Esophagus muscularis mucosa (tissue), 4 donors: ENCODE results near the gene GFOD1. TPM values are rescaled to one million over a fixed set of nuclear protein-coding genes. Genes with fewer than 3 reads are reported as not detected.

ENCODE experiments used
- DNase-seq: peaks from one replicate; pipeline ENCODE4 v3.0.0-alpha.2; 2017; ENCODE audit errors: extremely low spot score
- H3K27ac ChIP-seq, 4 donors: fragments of 200-600 bp; sonication (generic); replicated peaks in 1 of 4; 1 replicate in 3 of 4; 2 replicates in 1 of 4; pipeline ENCODE4 v1.5.1; 2016 to 2019; ENCODE audit warnings: mild to moderate bottlenecking in 1 of 4
- H3K27me3 ChIP-seq, 4 donors: fragments of 200-600 bp; sonication (generic); one replicate each; pipeline versions ENCODE4 v1.5.1 to v1.6.0; 2016 to 2019
- H3K36me3 ChIP-seq, 4 donors: fragments of 200-600 bp; sonication (generic); one replicate each; pipeline ENCODE4 v1.5.1; 2016 to 2019
- H3K4me1 ChIP-seq, 4 donors: fragments of 200-600 bp; sonication (generic); one replicate each; pipeline ENCODE4 v1.5.1; 2016 to 2019
- H3K4me3 ChIP-seq, 4 donors: fragments of 200-600 bp; sonication (generic); 1 replicate in 2 of 4; 2 replicates in 2 of 4; pipeline ENCODE4 v1.5.1; 2016 to 2019; ENCODE audit warnings: mild to moderate bottlenecking in 4 of 4, moderate library complexity in 1 of 4
- H3K9me3 ChIP-seq, 4 donors: fragments of 200-600 bp; sonication (generic); 1 replicate in 3 of 4; 2 replicates in 1 of 4; pipeline ENCODE4 v1.5.1; 2016 to 2019
- CTCF ChIP-seq, 3 experiments: fragments of 200-600 bp in 2 of 3; fragments of 450-650 bp in 1 of 3; sonication (generic) in 2 of 3; IDR thresholded peaks; one replicate each; pipeline ENCODE4 v1.5.1; 2017 to 2019; ENCODE audit warnings: antibody characterized with exemption in 3 of 3, mild to moderate bottlenecking in 2 of 3, moderate library complexity in 1 of 3
- EP300 ChIP-seq: sonication (generic); formaldehyde crosslinking; IDR thresholded peaks from one replicate; pipeline ENCODE4 v1.6.1; 2017; ENCODE audit warnings: antibody characterized with exemption
- POLR2A ChIP-seq: fragments of 450-650 bp; IDR thresholded peaks from one replicate; pipeline ENCODE4 v1.6.1; 2017; ENCODE audit warnings: antibody characterized with exemption, moderate library complexity, mild to moderate bottlenecking, low read depth
- POLR2AphosphoS5 ChIP-seq, 2 donors: sonication (generic); formaldehyde crosslinking; IDR thresholded peaks; one replicate each; pipeline ENCODE4 v1.6.1; 2017; ENCODE audit warnings: antibody characterized with exemption in 2 of 2
- WGBS: methylation state at CpG from one replicate; pipeline ENCODE4 v1.1.5; 2018; 5-methylcytosine and 5-hydroxymethylcytosine counted together
- intact Hi-C: fragments of 100-400 bp; cut with DNase I; formaldehyde crosslinking; loops from one replicate; pipeline ENCODE4 v1.15.1; 2023
- total RNA-seq, 4 donors: library from RNA; depleted of rRNA; stranded (reverse); fragments of >200 nt; gene quantifications; one replicate each; pipeline versions ENCODE4 v1.1.0 to v1.2.1, GENCODE V29; 2016

GFOD1 gene
- total RNA-seq, 4 donors from 2014 or later: 21.7 to 34.5 (median 25.8) TPM

DNA sequence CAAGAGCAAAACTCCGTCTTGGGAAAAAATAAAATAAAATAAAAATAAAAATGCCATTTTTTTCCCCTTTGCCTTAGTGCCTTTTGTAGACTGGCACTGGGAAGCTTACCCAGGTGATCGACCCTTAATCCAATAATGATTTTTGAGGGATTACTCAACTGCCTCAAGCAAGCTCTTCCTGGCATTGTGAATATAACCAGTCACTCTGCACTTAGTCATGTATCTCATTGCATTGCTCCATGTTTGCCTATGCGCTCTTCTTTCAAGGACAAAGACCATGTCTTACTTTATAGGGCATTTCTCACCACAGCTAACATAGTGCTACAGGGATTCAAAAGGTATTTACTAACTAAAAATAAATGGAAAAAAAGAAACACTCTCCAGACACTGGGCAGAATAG lies 13.0 kb downstream of the GFOD1 start:
- WGBS: 90% methylated on average over 3 of the region's 3 CpGs
- intact Hi-C loops: no loop called here
- Histone ChIP-seq H3K4me1 (peaks cover 7 to 38% (median 9%) of the 10 kb centered on the region in 4 donors), H3K9me3 (no peaks in the 10 kb centered on the region), H3K27me3 (no peaks in the 10 kb centered on the region), H3K4me3 (no peak overlapping the region), H3K36me3 (peaks cover 0 to 16% (median 7%) of the 10 kb centered on the region in 4 donors), H3K27ac (no peak overlapping the region)
- TF ChIP-seq EP300 (no peak), POLR2AphosphoS5 (IDR thresholded peaks at IDR 0.05) (no peak), CTCF (IDR thresholded peaks at IDR 0.05) (no peak), POLR2A (no peak)
- DNase-seq: no peak

DNA sequence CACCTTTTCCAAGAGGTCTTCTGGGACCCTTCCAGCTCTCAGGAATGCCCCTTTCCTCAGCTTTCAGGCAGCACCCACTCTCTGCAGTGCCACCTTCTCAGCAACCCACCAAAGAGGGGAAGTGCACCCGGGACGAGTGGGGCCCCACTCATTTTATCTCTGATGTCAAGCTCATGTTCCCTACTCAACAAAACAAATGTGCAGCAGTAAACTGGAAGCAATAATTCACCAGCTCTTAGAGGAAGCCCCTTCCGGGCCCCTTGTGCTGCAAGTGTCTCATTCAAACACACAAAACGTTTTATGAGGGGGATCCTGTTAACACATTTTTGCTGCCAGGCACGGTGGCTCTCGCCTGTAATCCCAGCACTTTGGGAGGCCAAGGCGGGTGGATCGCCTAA lies 13.6 kb downstream of the GFOD1 start:
- H3K4me1 ChIP-seq: peaks cover 7 to 39% (median 9%) of the 10 kb centered on the region in 4 donors
- H3K9me3 ChIP-seq: no peaks in the 10 kb centered on the region
- H3K4me3 ChIP-seq: no peak overlapping the region
- 82% methylated on average over 6 of the region's 8 CpGs for WGBS
- TF ChIP-seq POLR2AphosphoS5 (IDR thresholded peaks at IDR 0.05): no peak
- no peak for TF ChIP-seq CTCF (IDR thresholded peaks at IDR 0.05)
- TF ChIP-seq POLR2A: no peak
- no peak for TF ChIP-seq EP300
- no peaks in the 10 kb centered on the region for H3K27me3 ChIP-seq
- no peak overlapping the region for H3K27ac ChIP-seq
- intact Hi-C loops: no loop called here
- peaks cover 0 to 22% (median 6%) of the 10 kb centered on the region in 4 donors for H3K36me3 ChIP-seq
- DNase-seq: no peak

DNA sequence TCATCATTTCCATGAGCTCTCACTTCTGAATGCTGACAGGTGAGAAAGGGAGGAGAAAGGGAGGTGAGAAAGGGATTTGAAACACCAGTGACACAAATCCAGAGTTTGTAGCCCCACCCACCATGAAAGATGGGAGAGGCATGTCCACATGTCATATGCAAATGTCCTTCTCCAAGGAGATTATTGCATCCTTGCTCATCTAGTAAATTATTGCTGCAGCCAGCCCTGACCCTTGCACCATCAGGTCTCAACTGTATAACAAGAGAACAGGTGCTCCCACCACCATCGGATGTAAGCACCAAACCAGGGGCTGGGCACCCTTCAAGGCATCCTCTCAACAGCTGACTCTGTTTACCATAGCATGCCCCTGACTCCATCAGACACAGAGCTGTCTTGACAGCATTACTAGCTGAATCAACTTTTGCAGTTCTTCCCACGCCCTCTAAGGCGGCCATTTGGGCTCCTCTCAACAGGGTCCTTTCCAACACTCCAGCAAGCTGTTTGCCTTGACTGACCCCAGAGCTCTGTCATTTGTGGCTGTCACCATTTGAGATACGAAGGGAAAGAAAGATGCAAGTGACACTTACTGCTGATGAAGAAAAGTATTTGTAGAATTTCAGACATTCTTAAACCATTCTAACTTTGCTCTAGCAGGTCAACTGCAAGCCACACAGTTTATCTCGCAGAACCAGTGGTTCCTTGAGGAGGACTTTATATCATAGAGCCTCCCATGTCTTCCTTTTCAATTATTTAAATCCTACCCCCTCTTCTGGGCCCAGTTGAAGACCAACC lies 14.2 kb downstream of the GFOD1 start:
- WGBS: 97% methylated on average over 5 of the region's 5 CpGs
- peaks cover 7 to 39% (median 9%) of the 10 kb centered on the region in 4 donors for H3K4me1 ChIP-seq
- TF ChIP-seq EP300: no peak
- TF ChIP-seq CTCF (IDR thresholded peaks at IDR 0.05): no peak
- TF ChIP-seq POLR2AphosphoS5 (IDR thresholded peaks at IDR 0.05): no peak
- no peak for TF ChIP-seq POLR2A
- no peak overlapping the region for H3K4me3 ChIP-seq
- no peak for DNase-seq
- H3K27me3 ChIP-seq: no peaks in the 10 kb centered on the region
- no peaks in the 10 kb centered on the region for H3K9me3 ChIP-seq
- peaks cover 0 to 21% (median 4%) of the 10 kb centered on the region in 4 donors for H3K36me3 ChIP-seq
- intact Hi-C loops: no loop called here
- no peak overlapping the region for H3K27ac ChIP-seq

DNA sequence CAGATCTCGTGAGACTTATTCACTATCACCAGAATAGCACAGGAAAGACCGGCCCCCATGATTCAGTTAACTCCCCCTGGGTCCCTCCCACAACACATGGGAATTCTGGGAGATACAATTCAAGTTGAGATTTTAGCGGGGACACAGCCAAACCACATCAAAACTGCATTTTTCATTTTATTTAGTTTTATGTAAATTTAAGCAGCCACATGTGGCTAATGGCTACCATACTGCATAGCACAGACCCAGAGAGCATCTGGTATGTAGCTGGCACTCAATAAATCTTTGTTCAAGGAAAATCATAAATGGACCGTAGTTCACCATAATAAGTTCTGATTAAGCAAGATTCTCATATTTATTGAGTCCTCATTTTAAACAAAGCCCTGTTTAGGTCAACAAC lies 15.3 kb downstream of the GFOD1 start:
- intact Hi-C loops: no loop called here
- Histone ChIP-seq H3K9me3 (no peaks in the 10 kb centered on the region), H3K36me3 (peaks cover 0 to 18% (median 3%) of the 10 kb centered on the region in 4 donors), H3K4me1 (peaks cover 7 to 39% (median 14%) of the 10 kb centered on the region in 4 donors), H3K4me3 (no peak overlapping the region), H3K27me3 (no peaks in the 10 kb centered on the region), H3K27ac (no peak overlapping the region)
- TF ChIP-seq POLR2AphosphoS5 (IDR thresholded peaks at IDR 0.05) (no peak), POLR2A (no peak), EP300 (no peak), CTCF (IDR thresholded peaks at IDR 0.05) (no peak)
- no peak for DNase-seq
- 64% methylated on average over 4 of the region's 4 CpGs for WGBS
